ENCODE measurements around the gene DSC3. TPM values are rescaled to one million over a fixed set of nuclear protein-coding genes. Genes with fewer than 3 reads are reported as not detected.

Gene DSC3
- total and polyA plus RNA-seq, 2 experiments from 2014 or later: 0.52 to 2.1 TPM

DNA sequence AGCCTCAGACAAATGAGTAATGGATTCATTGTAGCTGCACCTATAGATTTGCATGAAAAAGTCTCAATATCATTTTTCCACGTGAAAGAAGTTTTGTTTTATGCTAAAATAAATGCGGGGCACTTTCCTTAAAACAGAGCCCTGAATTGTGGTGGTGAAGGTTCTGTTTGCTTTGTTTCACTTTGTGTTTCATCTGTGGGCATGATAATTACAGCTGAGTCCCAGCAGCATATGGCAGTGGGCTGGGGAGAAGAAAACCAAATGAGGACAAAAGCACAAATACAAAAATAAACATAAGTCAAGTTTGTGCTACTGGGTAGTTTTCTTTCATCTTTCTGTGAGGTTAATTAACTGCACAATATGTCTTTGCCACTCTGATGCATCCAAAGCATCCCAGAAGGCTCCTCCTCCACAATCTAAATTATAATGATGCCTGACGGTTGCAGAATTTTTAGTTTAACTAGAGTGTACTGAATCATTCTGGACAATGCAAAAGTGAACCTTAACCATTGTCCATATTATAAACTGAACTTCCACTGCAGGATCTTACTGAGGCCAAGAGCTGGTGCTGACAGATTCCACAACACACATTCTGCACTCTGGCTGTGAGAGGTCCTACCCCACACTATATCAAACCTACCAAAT lies 97.6 kb downstream of the DSC3 start:
- Histone ChIP-seq H3K9me2 (ENCODE audit: insufficient read depth) (no peaks in the 10 kb centered on the region), H3K4me2 (no peak overlapping the region), H3K79me2 (replicated peaks; ENCODE audit: insufficient read depth) (no peaks in the 10 kb centered on the region), H3K27ac (ENCODE audit: low read depth) (no peak overlapping the region), H3K36me3 (ENCODE audit: insufficient read depth) (no peaks in the 10 kb centered on the region), H4K20me1 (replicated peaks; ENCODE audit: insufficient read depth) (no peaks in the 10 kb centered on the region), H3K27me3 (ENCODE audit: insufficient read depth) (no peaks in the 10 kb centered on the region), H3F3A (replicated peaks; ENCODE audit: low read depth) (no peaks in the 10 kb centered on the region), H2AFZ (no peak overlapping the region), H3K4me1 (ENCODE audit: insufficient read depth) (no peaks in the 10 kb centered on the region; the same call in 1 of the 2 replicates), H3K4me3 (no peak overlapping the region)
- H3K4me3 Mint-ChIP-seq: no peak overlapping the region
- H3K36me3 Mint-ChIP-seq (ENCODE audit: low read depth): peaks cover 9% of the 10 kb centered on the region; the same call in 2 of the 3 replicates
- TF ChIP-seq EZH2phosphoT487 (IDR thresholded peaks at IDR 0.05; ENCODE audit: unreplicated experiment): no peak
- no peak for TF ChIP-seq POLR2AphosphoS5 (IDR thresholded peaks at IDR 0.05; ENCODE audit: low read depth)
- TF ChIP-seq EZH2 (IDR thresholded peaks at IDR 0.05; ENCODE audit: low read depth, unreplicated experiment): no peak
- H3K9me3 Mint-ChIP-seq: peaks cover 17% of the 10 kb centered on the region
- DNase-seq (ENCODE audit: low spot score): no peak
- ATAC-seq: no peak
- no peaks in the 10 kb centered on the region for H3K27me3 Mint-ChIP-seq (ENCODE audit: insufficient read depth, low read depth, poor library complexity)
- peaks cover 2% of the 10 kb centered on the region for H3K4me1 Mint-ChIP-seq
- no peak overlapping the region for H3K27ac Mint-ChIP-seq

DNA sequence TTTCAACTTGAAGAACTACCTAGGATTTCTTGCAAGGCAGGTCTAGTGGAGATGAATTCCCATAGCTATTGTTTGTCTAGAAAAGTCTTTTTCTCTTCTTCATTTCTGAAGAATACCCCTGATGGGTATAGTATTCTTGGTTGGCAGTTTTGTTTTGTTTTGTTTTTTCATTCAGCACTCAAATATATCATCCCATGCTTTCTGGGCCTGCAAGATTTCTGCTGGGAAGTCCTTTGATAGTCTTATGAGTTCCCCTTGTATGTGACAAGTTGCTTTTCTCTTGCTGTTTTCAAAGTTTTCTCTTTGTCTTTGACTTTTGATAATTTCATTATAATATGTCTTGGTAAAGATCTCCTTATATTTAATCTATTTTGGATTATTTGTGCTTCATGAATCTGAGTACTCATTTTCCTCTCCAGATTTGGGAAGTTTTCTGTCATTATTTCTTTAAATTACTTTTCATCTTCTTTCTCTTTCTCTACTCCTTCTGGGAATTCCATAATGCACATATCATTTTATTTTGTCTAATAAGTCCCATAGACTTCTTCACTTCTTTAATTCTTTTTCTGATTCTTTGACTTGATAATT lies 101.5 kb downstream of the DSC3 start:
- Histone ChIP-seq H4K20me1 (replicated peaks; ENCODE audit: insufficient read depth) (no peaks in the 10 kb centered on the region), H3K27me3 (ENCODE audit: insufficient read depth) (no peaks in the 10 kb centered on the region), H3K36me3 (ENCODE audit: insufficient read depth) (no peaks in the 10 kb centered on the region), H3F3A (replicated peaks; ENCODE audit: low read depth) (no peaks in the 10 kb centered on the region), H3K9me2 (ENCODE audit: insufficient read depth) (no peaks in the 10 kb centered on the region), H2AFZ (no peak overlapping the region), H3K79me2 (replicated peaks; ENCODE audit: insufficient read depth) (no peaks in the 10 kb centered on the region), H3K4me2 (no peak overlapping the region), H3K27ac (ENCODE audit: low read depth) (no peak overlapping the region), H3K4me3 (no peak overlapping the region), H3K4me1 (ENCODE audit: insufficient read depth) (no peaks in the 10 kb centered on the region; the same call in 1 of the 2 replicates)
- DNase-seq (ENCODE audit: low spot score) (no peak), ATAC-seq (no peak)
- H3K9me3 Mint-ChIP-seq: peaks cover 17% of the 10 kb centered on the region
- H3K36me3 Mint-ChIP-seq (ENCODE audit: low read depth): peaks cover 9% of the 10 kb centered on the region; the same call in 2 of the 3 replicates
- H3K27me3 Mint-ChIP-seq (ENCODE audit: insufficient read depth, low read depth, poor library complexity): no peaks in the 10 kb centered on the region
- peaks cover 2% of the 10 kb centered on the region for H3K4me1 Mint-ChIP-seq
- H3K4me3 Mint-ChIP-seq: no peak overlapping the region
- H3K27ac Mint-ChIP-seq: no peak overlapping the region
- TF ChIP-seq JUNB (IDR thresholded peaks at IDR 0.05; ENCODE audit: unreplicated experiment): no peak
- no peak for TF ChIP-seq ZNF114 (CRISPR knock-in tag; IDR thresholded peaks at IDR 0.05)
- no peak for TF ChIP-seq NANOG (IDR thresholded peaks at IDR 0.05; ENCODE audit: borderline replicate concordance)
- TF ChIP-seq EZH2phosphoT487 (IDR thresholded peaks at IDR 0.05; ENCODE audit: unreplicated experiment): no peak
- no peak for TF ChIP-seq STAT1 (IDR thresholded peaks at IDR 0.05; ENCODE audit: unreplicated experiment)
- no peak for TF ChIP-seq EZH2 (IDR thresholded peaks at IDR 0.05; ENCODE audit: low read depth, unreplicated experiment)
- TF ChIP-seq CREB1 (CRISPR knock-in tag; IDR thresholded peaks at IDR 0.05; ENCODE audit: low read depth): no peak
- TF ChIP-seq REST (IDR thresholded peaks at IDR 0.05; ENCODE audit: unreplicated experiment): no peak
- no peak for TF ChIP-seq ZNF462 (CRISPR knock-in tag; IDR thresholded peaks at IDR 0.05)
- TF ChIP-seq POLR2AphosphoS5 (IDR thresholded peaks at IDR 0.05; ENCODE audit: low read depth): no peak
- TF ChIP-seq ZNF331 (CRISPR knock-in tag; IDR thresholded peaks at IDR 0.05; ENCODE audit: low read depth): no peak

Measured in GM23338 (cell line).